HL-60 (cell line): ENCODE data around the gene HSBP1.

Experiments
- POLR2AphosphoS5 ChIP-seq: IDR thresholded peaks from 2 replicates; pipeline ENCODE4 v1.6.1; 2012; ENCODE audit warnings: low read depth
- REST ChIP-seq: IDR thresholded peaks from 2 replicates; pipeline ENCODE4 v1.6.1; 2012; ENCODE audit warnings: low read depth; ENCODE audit not compliant: insufficient replicate concordance
- SPI1 ChIP-seq: IDR thresholded peaks from 2 replicates; pipeline ENCODE4 v1.6.1; 2012; ENCODE audit warnings: low read depth, mild to moderate bottlenecking, borderline replicate concordance
- TF ChIP-seq, protein P1 (sequence below): IDR thresholded peaks from one replicate; pipeline ENCODE4 v1.5.1; 2011; ENCODE audit warnings: low read length, control low read depth, inconsistent platforms; ENCODE audit not compliant: insufficient read depth

DNA sequence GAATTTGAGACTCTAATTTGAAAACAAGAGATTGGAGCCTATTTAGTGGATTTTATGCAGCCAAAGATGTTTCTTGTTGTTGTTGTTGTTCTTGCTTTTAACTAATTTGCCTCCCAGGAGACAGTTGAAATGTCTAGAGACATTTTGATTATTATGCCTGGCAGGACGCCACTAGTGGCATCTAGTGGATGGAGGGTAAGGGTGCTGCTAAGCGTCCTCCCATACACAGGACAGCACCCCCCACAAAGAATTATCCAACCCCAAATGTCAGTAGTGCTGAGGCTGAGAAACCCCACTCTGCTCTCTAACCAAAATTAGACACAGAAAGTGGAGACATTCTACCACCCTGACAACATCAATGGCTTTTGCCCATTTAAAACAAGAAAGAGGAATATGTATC lies 15.4 kb upstream of the HSBP1 start:
- TF ChIP-seq POLR2AphosphoS5, result no peak
- TF ChIP-seq, protein P1, sequence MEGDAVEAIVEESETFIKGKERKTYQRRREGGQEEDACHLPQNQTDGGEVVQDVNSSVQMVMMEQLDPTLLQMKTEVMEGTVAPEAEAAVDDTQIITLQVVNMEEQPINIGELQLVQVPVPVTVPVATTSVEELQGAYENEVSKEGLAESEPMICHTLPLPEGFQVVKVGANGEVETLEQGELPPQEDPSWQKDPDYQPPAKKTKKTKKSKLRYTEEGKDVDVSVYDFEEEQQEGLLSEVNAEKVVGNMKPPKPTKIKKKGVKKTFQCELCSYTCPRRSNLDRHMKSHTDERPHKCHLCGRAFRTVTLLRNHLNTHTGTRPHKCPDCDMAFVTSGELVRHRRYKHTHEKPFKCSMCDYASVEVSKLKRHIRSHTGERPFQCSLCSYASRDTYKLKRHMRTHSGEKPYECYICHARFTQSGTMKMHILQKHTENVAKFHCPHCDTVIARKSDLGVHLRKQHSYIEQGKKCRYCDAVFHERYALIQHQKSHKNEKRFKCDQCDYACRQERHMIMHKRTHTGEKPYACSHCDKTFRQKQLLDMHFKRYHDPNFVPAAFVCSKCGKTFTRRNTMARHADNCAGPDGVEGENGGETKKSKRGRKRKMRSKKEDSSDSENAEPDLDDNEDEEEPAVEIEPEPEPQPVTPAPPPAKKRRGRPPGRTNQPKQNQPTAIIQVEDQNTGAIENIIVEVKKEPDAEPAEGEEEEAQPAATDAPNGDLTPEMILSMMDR, result no peak
- TF ChIP-seq REST, result no peak
- no peak for TF ChIP-seq SPI1
